Stimulated activated CD4-positive, alpha-beta T cell treated with anti-CD3 and anti-CD28 coated beads, Interleukin-12 subunit alpha, Interleukin-12 subunit beta, amount 100 ng/mL, for 48 hours (primary cell): ENCODE data around the gene HDAC9.
A peak's percentile ranks its signal among the peaks of the same experiment; 100 is the strongest.
"Not testable (repeated sequence)": the region's sequence is repeated elsewhere in the genome, so short reads cannot be mapped to it uniquely, and the experiment has no call there.

Source experiments
- DNase-seq, 3 donors: peaks; one replicate each; pipeline ENCODE4 v3.0.0-alpha.2; 2020; ENCODE audit warnings: low read depth in 2 of 3, low spot score in 1 of 3

HDAC9 gene

GRCh38 chr7:19000410-19000809 lies 504.9 kb downstream of the HDAC9 start:
- no peak for DNase-seq

- no peak for DNase-seq
Measured at GRCh38 chr7:19001854-19002253, 506.3 kb downstream of the HDAC9 start.

DNA sequence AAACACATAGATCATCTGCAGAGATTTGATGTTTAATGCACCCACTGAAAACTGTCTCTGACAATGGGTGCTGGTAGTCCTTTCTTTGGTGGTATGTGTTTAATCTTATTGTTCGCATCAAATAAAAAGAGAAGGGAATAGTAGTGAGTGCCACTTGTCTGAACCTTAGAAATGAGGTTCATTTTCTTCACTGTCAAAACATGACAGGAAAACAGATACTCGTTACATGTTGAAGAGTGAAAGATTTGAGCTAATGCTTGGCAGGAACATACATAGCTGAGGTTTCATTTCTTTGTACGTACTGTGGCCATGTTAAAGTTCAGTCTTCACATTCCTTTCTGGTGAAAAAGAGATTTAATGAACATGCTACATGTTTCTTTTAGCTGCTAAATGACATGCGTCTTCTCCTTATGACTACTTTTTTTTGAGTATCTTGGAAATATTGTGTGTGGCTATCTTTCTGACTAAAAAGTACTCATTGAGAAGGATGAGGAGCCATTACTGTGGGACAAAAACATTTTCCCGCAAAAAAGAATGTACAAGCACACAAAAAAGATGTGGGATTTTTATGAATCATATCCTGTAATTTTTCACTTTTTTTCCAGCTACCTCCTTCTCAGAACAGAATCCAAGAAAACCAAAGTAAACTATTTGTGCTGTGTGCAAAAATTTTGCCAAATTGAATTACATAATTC lies 513.8 kb downstream of the HDAC9 start:
- DNase-seq, result no peak

DNA sequence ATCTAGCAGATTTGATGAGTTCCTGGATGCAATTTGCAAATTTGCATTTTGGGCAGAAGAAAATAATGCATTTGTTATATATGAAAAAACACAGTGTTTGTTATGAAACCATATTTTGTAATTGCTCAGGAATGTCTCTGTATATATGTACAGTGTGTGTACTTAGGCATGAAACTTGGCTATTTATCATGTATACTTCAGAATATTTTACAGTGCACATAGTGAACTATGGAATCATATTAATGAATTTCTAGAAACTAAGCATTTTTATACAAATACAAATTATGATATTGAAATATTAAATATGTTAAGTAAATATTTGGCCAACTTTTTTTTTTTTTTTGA lies 514.4 kb downstream of the HDAC9 start:
- DNase-seq, result no peak

- no peak for DNase-seq
Measured at GRCh38 chr7:19011212-19011611, 515.7 kb downstream of the HDAC9 start.

- no peak for DNase-seq
Measured at GRCh38 chr7:19015098-19015497, 519.5 kb downstream of the HDAC9 start.

GRCh38 chr7:19016140-19016539 lies 520.6 kb downstream of the HDAC9 start:
- DNase-seq, result no peak

- no peak for DNase-seq
Measured at GRCh38 chr7:19017374-19017773, 521.8 kb downstream of the HDAC9 start.

GRCh38 chr7:19020062-19020461 lies 524.5 kb downstream of the HDAC9 start:
- DNase-seq, result no peak

DNA sequence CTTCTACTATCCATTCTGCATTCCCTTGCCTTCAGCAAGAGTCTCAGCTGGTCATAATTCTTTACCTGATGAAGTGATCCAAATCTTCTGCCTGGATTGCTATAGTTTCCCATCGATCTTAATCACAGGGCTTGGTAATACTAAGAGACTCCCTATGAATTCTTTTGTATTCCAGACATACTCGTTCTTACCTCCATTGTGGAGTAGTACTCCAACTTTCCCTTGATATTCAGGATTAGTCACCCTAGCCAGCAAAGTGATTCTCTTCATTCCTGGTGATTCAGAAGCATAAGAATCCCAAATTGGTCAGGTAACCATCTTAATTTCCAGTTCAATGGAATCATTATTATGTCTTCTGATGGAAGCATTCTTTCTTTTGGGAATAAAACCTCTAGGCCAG lies 525.2 kb downstream of the HDAC9 start:
- no peak for DNase-seq

DNA sequence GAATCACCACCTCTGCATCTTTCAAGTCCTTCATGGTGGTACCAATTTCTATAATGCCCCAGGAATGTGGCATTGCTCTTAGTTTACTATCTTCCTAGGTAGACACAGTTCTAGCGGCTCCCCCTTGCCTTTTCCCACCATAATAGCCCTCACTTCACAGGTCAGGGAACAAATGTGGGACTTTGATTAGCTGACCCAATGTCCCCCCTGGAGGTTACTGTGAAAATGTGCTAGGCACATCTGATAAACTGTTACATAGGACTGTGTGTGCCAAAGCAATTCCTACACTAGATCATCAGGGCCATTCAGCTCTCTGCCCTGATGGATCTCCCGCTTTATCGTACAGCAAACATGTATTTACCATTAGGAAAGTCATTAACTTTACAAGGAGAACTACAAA lies 527.9 kb downstream of the HDAC9 start:
- no peak for DNase-seq

DNA sequence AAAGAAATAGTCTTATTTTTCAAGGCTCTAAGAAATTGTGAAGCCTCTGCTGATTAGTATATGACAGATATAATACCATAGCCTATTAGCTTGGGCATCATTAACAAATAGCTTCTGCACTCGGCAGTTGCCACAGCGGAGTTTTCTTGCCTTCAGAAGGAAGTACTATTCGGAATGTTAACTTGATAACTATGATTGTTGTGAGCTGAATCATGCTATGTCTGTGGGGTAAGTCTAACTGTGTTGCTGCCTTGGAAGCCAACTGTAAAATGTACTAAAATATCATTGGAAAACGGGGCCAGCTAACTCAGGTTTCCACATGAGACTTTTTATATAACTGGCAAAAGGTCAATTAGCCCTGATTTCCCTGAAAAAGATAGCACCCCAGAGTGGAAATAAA lies 528.7 kb downstream of the HDAC9 start:
- no peak for DNase-seq

- no peak for DNase-seq
Measured at GRCh38 chr7:19026888-19027287, 531.3 kb downstream of the HDAC9 start.

- DNase-seq, result no peak
Measured at GRCh38 chr7:19030281-19030680, 534.7 kb downstream of the HDAC9 start.

DNA sequence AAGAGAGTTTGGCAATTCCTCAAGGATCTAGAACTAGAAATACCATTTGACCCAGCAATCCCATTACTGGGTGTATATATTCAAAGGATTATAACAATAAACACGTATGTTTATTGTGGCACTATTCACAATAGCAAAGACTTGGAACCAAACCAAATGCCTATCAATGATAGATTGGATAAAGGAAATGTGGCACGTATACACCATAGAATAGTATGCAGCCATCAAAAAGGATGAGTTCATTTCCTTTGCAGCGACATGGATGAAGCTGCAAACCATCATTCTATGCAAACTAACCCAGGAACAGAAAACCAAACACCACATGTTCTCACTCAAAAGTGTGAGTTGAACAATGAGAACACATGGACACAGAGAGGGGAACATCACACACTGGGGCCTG lies 537.4 kb downstream of the HDAC9 start:
- not testable (repeated sequence) for DNase-seq

- peak in 2 of 3 donors; percentile 8 to 16 for DNase-seq
Measured at GRCh38 chr7:19051767-19052375, 556.3 kb downstream of the HDAC9 start.
